ENCODE measurements around the gene VDR. TPM values are rescaled to one million over a fixed set of nuclear protein-coding genes. Genes with fewer than 3 reads are reported as not detected.
A peak's percentile ranks its signal among the peaks of the same experiment; 100 is the strongest.
"Not testable (repeated sequence)": the region's sequence is repeated elsewhere in the genome, so short reads cannot be mapped to it uniquely, and the experiment has no call there.

The VDR gene
- total RNA-seq, 3 donors from 2014 or later = 83.5 to 95.1 (median 87.3) TPM

DNA sequence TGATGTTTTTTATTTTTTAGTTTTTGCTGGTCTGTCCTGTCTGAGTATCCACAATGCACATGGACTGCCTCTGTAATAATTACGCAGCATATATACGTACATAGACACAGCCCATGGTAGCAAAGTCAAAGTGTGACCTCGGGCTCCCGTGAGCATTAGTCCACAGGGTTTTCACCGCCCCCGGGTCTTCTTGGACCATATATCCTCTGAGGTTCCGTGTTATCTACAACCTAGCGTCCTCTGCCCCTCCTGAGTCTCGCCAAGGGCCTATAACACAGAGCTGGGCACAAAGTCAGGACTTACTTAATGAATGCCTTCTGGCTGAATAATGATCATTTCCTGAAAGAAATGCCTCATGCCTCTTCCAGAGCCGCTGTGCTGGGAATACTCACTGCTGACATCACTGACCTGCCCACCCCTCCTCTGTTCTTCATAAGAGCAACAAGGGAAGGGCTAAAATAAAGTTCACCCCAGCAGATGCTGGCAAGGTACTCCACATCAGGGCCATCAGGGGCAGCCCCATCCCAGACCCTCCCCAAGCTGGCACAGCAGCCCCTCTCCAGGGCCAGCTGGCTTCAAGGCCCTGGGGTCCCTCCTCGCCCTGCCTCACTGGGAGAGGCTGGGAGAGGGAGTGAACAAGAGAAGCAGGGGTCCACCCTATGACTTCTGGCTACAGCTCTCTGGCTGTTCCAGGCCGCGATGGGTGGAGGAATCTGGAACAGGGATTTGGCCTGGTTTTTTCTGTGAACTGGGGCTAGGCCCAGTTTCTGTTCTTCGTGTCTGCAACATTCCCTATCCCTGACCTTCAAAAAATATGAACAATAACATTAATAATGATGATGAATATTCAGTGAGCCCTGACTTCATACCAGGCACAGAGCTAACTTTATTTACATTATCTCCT is 93.0 kb downstream of the VDR start:
- Mint-ChIP-seq H3K36me3 (ENCODE audit: insufficient read depth) (peaks cover 15% of the 10 kb centered on the region), H3K4me1 (ENCODE audit: low read depth) (peaks cover 91% of the 10 kb centered on the region), H3K4me3 (peak overlapping the region; percentile 92), H3K27me3 (ENCODE audit: low read depth) (no peaks in the 10 kb centered on the region), H3K9me3 (no peaks in the 10 kb centered on the region)
- ATAC-seq = no peak
- no peak for DNase-seq

- DNase-seq (no peak), ATAC-seq (no peak)
- Mint-ChIP-seq H3K4me1 (ENCODE audit: low read depth) (peaks cover 93% of the 10 kb centered on the region), H3K9me3 (no peaks in the 10 kb centered on the region), H3K4me3 (peak overlapping the region; percentile 78), H3K27me3 (ENCODE audit: low read depth) (no peaks in the 10 kb centered on the region), H3K36me3 (ENCODE audit: insufficient read depth) (peaks cover 13% of the 10 kb centered on the region)
Observed at GRCh38 chr12:47811072-47811396, 93.8 kb downstream of the VDR start.

DNA sequence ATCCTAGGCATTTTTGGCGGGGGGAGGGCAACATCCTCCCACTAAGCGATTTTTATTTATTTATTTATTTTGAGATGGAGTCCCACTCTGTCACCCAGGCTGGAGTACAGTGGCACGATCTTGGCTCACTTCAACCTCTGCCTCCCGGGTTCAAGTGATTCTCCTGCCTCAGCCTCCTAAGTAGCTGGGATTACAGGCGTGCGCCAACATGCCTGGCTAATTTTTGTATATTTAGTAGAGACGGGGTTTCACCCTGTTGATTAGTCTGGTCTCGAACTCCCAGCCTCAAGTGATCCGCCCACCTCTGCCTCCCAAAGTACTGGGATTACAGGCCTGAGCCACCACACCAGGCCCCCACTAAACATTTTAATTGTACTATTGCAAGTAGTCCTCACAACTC is 95.3 kb downstream of the VDR start:
- not testable (repeated sequence) for DNase-seq; H3K9me3 Mint-ChIP-seq; H3K27me3 Mint-ChIP-seq (ENCODE audit: low read depth); ATAC-seq
- peaks cover 17% of the 10 kb centered on the region for H3K36me3 Mint-ChIP-seq (ENCODE audit: insufficient read depth)
- peaks cover 95% of the 10 kb centered on the region for H3K4me1 Mint-ChIP-seq (ENCODE audit: low read depth)
- H3K4me3 Mint-ChIP-seq = peak overlapping the region; percentile 19

- DNase-seq = peak; percentile 39
- Mint-ChIP-seq H3K4me3 (peak overlapping the region; percentile 63), H3K4me1 (ENCODE audit: low read depth) (peaks cover 95% of the 10 kb centered on the region), H3K9me3 (no peaks in the 10 kb centered on the region), H3K36me3 (ENCODE audit: insufficient read depth) (peaks cover 16% of the 10 kb centered on the region), H3K27me3 (ENCODE audit: low read depth) (no peaks in the 10 kb centered on the region)
- peak; percentile 12 to 25 for ATAC-seq
Observed at GRCh38 chr12:47808574-47809365, 96.0 kb downstream of the VDR start.

- Mint-ChIP-seq H3K4me1 (ENCODE audit: low read depth) (peaks cover 95% of the 10 kb centered on the region), H3K9me3 (no peaks in the 10 kb centered on the region), H3K36me3 (ENCODE audit: insufficient read depth) (peaks cover 13% of the 10 kb centered on the region), H3K27me3 (ENCODE audit: low read depth) (no peaks in the 10 kb centered on the region), H3K4me3 (peak overlapping the region; percentile 63)
- DNase-seq (peak; percentile 72), ATAC-seq (peak; percentile 23 to 29)
Observed at GRCh38 chr12:47808050-47808449, 96.7 kb downstream of the VDR start.

DNA sequence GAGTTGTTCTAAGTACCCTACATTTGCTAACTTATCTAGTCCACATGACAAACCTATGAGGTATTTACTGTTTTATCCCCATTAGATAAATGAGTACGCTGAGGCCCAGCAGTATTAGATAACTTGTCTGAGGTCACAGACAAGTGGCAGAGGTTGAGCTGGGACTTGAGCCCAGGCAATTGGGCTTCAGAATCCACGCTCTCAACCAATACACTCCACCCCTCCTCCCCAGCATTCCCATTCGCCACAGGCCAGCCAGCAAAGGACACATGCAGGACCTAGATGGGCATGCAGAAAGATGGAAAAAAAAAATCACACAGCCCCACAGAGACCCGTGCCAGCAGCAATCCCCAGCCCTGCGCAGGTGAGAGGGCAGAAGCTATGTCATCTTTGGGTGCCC is 97.5 kb downstream of the VDR start:
- ATAC-seq (no peak), DNase-seq (no peak)
- Mint-ChIP-seq H3K4me3 (peak overlapping the region; percentile 63), H3K4me1 (ENCODE audit: low read depth) (peaks cover 97% of the 10 kb centered on the region), H3K9me3 (no peaks in the 10 kb centered on the region), H3K36me3 (ENCODE audit: insufficient read depth) (peaks cover 13% of the 10 kb centered on the region), H3K27me3 (ENCODE audit: low read depth) (no peaks in the 10 kb centered on the region)

- Mint-ChIP-seq H3K27me3 (ENCODE audit: low read depth) (no peaks in the 10 kb centered on the region), H3K36me3 (ENCODE audit: insufficient read depth) (peaks cover 15% of the 10 kb centered on the region), H3K4me3 (peak overlapping the region; percentile 16), H3K9me3 (no peaks in the 10 kb centered on the region), H3K4me1 (ENCODE audit: low read depth) (peaks cover 95% of the 10 kb centered on the region)
- DNase-seq (no peak), ATAC-seq (no peak)
Observed at GRCh38 chr12:47805417-47805816, 99.4 kb downstream of the VDR start.

DNA sequence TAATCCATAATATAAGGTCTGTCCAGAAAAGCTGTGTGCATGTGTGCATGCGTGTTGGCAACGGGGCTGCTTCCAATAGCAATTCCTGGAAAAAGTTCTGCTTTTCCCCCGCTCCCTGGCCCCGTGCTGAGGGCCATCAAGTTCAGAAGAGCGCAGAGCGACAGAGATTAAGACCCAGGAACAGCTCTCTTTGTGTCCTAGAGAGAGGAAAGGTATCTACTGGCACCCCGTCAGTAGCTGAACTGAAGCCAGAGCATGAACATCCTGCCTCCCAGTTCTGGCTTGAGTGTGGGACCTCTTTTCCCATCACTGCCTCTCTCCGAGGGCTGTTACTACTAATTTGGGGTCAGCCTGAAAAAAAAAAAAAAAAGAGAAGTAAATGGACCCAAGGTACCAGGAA is 100.6 kb downstream of the VDR start:
- no peaks in the 10 kb centered on the region for H3K27me3 Mint-ChIP-seq (ENCODE audit: low read depth)
- H3K4me3 Mint-ChIP-seq = no peak overlapping the region
- peaks cover 14% of the 10 kb centered on the region for H3K36me3 Mint-ChIP-seq (ENCODE audit: insufficient read depth)
- H3K4me1 Mint-ChIP-seq (ENCODE audit: low read depth) = peaks cover 89% of the 10 kb centered on the region
- DNase-seq (no peak), ATAC-seq (no peak)
- H3K9me3 Mint-ChIP-seq = no peaks in the 10 kb centered on the region

DNA sequence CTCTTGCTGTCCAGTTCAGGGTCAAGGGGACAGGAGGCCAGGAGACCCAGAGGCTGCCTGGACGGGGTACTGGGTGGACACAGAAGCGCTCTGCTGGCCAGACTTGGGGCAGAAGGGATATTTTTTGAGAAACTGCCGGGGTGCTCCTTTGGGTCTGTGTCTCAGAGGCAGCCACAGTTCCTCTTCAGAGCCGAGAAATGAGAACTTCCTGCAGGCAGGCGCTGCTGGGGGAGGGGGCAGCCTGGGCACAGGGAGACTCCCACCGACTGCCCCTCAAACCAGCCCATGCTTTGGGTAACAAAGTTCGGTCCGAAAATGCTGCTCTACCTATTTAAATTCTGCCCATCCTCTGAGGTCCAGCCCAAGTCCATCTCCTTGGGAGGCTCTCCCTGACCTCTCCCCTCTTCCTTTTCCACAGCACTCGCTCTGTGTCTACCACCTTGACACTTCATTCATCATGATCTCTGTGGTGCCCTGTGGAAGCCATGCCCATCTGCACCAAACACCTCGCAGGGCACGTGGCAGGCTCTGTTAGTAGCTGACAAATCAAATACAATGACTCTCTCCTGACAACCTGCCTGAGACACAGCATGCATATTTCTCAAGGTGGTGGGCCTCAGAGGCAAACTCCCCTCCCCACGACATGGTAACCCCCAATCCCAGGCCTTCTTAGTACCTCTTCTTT is 101.5 kb downstream of the VDR start:
- ATAC-seq (no peak), DNase-seq (no peak)
- Mint-ChIP-seq H3K9me3 (no peaks in the 10 kb centered on the region), H3K27me3 (ENCODE audit: low read depth) (no peaks in the 10 kb centered on the region), H3K36me3 (ENCODE audit: insufficient read depth) (peaks cover 14% of the 10 kb centered on the region), H3K4me3 (peak overlapping the region; percentile 33), H3K4me1 (ENCODE audit: low read depth) (peaks cover 81% of the 10 kb centered on the region)

DNA sequence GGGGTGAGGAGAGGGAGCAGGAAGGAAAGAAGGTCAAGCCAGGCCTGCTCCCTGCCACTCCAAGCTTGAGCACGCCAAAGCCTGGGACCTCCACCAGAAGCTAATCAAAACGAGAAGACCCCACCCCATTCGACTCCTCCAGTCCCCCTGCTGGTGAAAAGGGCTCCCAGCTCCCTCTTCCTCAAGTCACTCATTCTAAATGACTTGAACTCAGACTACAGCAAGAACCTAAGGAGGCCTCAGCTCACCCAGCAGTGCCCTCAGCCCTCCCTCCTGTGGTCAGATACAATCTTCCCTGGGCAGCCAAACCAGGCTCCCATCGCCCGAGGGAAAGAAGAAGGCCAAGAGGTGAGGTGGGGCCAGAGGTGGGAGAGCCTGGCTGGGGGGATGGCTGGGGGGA is 102.5 kb downstream of the VDR start:
- Mint-ChIP-seq H3K9me3 (no peaks in the 10 kb centered on the region), H3K27me3 (ENCODE audit: low read depth) (no peaks in the 10 kb centered on the region), H3K4me1 (ENCODE audit: low read depth) (peaks cover 74% of the 10 kb centered on the region), H3K4me3 (no peak overlapping the region), H3K36me3 (ENCODE audit: insufficient read depth) (peaks cover 18% of the 10 kb centered on the region)
- no peak for DNase-seq
- peak in 1 of 2 donors; percentile 42 for ATAC-seq

DNA sequence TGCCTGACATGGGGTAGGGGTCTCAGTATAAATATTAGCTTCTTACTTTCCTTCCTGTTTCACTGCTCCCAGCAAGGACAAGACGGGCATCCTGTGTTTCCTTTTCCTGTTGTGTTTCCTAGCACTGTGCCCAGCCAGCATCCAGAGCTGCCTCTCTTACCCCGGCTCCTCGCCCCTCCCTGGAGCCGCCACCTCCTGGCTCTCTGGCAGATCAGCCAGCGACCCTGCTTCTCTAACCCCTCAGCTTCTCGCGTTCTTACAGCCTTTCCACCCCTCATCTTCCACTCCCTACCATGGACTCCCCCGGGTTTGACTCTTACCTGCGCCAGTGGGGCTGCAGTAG is 102.9 kb downstream of the VDR start:
- Mint-ChIP-seq H3K4me3 (no peak overlapping the region), H3K4me1 (ENCODE audit: low read depth) (peaks cover 69% of the 10 kb centered on the region), H3K36me3 (ENCODE audit: insufficient read depth) (peaks cover 17% of the 10 kb centered on the region), H3K27me3 (ENCODE audit: low read depth) (no peaks in the 10 kb centered on the region), H3K9me3 (no peaks in the 10 kb centered on the region)
- no peak for ATAC-seq
- DNase-seq = no peak

- Mint-ChIP-seq H3K4me3 (no peak overlapping the region), H3K9me3 (no peaks in the 10 kb centered on the region), H3K4me1 (ENCODE audit: low read depth) (peaks cover 64% of the 10 kb centered on the region), H3K27me3 (ENCODE audit: low read depth) (no peaks in the 10 kb centered on the region), H3K36me3 (ENCODE audit: insufficient read depth) (peaks cover 17% of the 10 kb centered on the region)
- ATAC-seq = no peak
- DNase-seq = no peak
Observed at GRCh38 chr12:47801170-47801903, 103.5 kb downstream of the VDR start.

GRCh38 chr12:47800582-47800981 is 104.2 kb downstream of the VDR start:
- H3K36me3 Mint-ChIP-seq (ENCODE audit: insufficient read depth) = peaks cover 17% of the 10 kb centered on the region
- no peaks in the 10 kb centered on the region for H3K9me3 Mint-ChIP-seq
- DNase-seq = no peak
- H3K4me3 Mint-ChIP-seq = no peak overlapping the region
- peaks cover 56% of the 10 kb centered on the region for H3K4me1 Mint-ChIP-seq (ENCODE audit: low read depth)
- H3K27me3 Mint-ChIP-seq (ENCODE audit: low read depth) = no peaks in the 10 kb centered on the region
- ATAC-seq = no peak

All from activated T-cell treated with anti-CD3 and anti-CD28 coated beads, Interleukin-2, amount 50 U/mL, for 4 hours (primary cell).